K562 (cell line): Measurements from ENCODE around the gene TENM4. TPM values are rescaled to one million over a fixed set of nuclear protein-coding genes. Genes with fewer than 3 reads are reported as not detected.

Source experiments
- ATAC-seq: fragments of 200-7000 bp; cut with Tn5 transposase; 3 replicates; pipeline ENCODE4 v1.9.1; 2020; ENCODE audit warnings: moderate library complexity
- BruUV-seq: library from RNA; stranded (reverse); fragments of 400-500 nt; replicated peaks from 2 replicates; lab custom pipeline; 2021; lab: Mats Ljungman, UMichigan
- CTCF ChIA-PET: fragments of 300-600 bp; formaldehyde crosslinking; extraction: SDS; loops from one replicate; lab custom pipeline; 2021; ENCODE audit warnings: low intra/inter-chr PET ratio; lab: Yijun Ruan, JAX
- POLR2A ChIA-PET: fragments of 300-600, 350-650 bp; sonication (Branson Sonifier 250); formaldehyde crosslinking; extraction: SDS; loops from one replicate; lab custom pipeline; 2021; ENCODE audit warnings: antibody characterized with exemption, inconsistent platforms; lab: Yijun Ruan, JAX
- DNase-seq, 4 experiments: peaks; one replicate each; pipeline versions ENCODE4 v3.0.0 to v3.0.0-alpha.2; 2011 to 2018; ENCODE audit warnings: low spot score in 3 of 4, mixed read lengths in 3 of 4; ENCODE audit errors: extremely low read depth in 1 of 4
- FAIRE-seq: peaks from 2 replicates; lab custom pipeline; 2011; peaks lifted over from hg19 to GRCh38; lab: Jason Lieb, UNC
- H2AFZ ChIP-seq: 2 replicates; pipeline ENCODE4 v1.6.0; 2011; ENCODE audit warnings: low read depth, low read length, control low read depth, inconsistent platforms
- H3K27ac ChIP-seq: fragments of 200-600 bp; 3 replicates; pipeline ENCODE4 v1.8.0; 2011; ENCODE audit warnings: low read depth, mild to moderate bottlenecking, control low read depth, inconsistent platforms, low read length, moderate library complexity, mixed read lengths; ENCODE audit errors: extremely low read depth
- H3K27me3 ChIP-seq, 2 experiments: fragments of 300-600 bp in 1 of 2; 2 replicates in 1 of 2; 3 replicates in 1 of 2; pipeline versions ENCODE4 v1.6.0 to v1.8.0; 2011; ENCODE audit warnings: inconsistent platforms in 2 of 2, low read length in 2 of 2, mild to moderate bottlenecking in 1 of 2, mixed read lengths in 1 of 2, moderate library complexity in 1 of 2; ENCODE audit not compliant: control insufficient read depth in 2 of 2, insufficient read depth in 2 of 2
- H3K36me3 ChIP-seq: fragments of 300-600 bp; 3 replicates; pipeline ENCODE4 v1.8.0; 2011; ENCODE audit warnings: mild to moderate bottlenecking, low read length, inconsistent platforms; ENCODE audit not compliant: control insufficient read depth, insufficient read depth
- H3K4me1 ChIP-seq, 2 experiments: fragments of 200-600 bp in 1 of 2; replicated peaks in 1 of 2; 2 replicates in 1 of 2; 3 replicates in 1 of 2; pipeline versions ENCODE4 v1.5.1 to v1.8.0; 2011; ENCODE audit warnings: inconsistent platforms in 2 of 2, low read length in 2 of 2, mild to moderate bottlenecking in 1 of 2, mixed read lengths in 1 of 2, moderate library complexity in 1 of 2; ENCODE audit not compliant: control insufficient read depth in 2 of 2, insufficient read depth in 2 of 2
- H3K4me2 ChIP-seq: 2 replicates; pipeline ENCODE4 v1.6.1; 2011; ENCODE audit warnings: low read length, control low read depth, inconsistent platforms, mixed read lengths; ENCODE audit not compliant: insufficient read depth
- H3K4me3 ChIP-seq: fragments of 200-600 bp; sonication (generic), shearing (Covaris generic); 2 replicates; pipeline ENCODE4 v1.5.1; 2016; ENCODE audit warnings: control low read depth, inconsistent platforms
- H3K79me2 ChIP-seq: fragments of 200-600 bp; 3 replicates; pipeline ENCODE4 v1.8.0; 2011; ENCODE audit warnings: low read length, inconsistent platforms; ENCODE audit not compliant: control insufficient read depth, insufficient read depth
- H3K9ac ChIP-seq, 2 experiments: 2 replicates each; pipeline versions ENCODE4 v1.6.0 to v1.6.1; 2011; ENCODE audit warnings: low read depth in 2 of 2, low read length in 2 of 2, control low read depth in 1 of 2, inconsistent platforms in 1 of 2, mild to moderate bottlenecking in 1 of 2, mixed read lengths in 1 of 2; ENCODE audit not compliant: insufficient read depth in 1 of 2
- H3K9me1 ChIP-seq: one replicate; pipeline ENCODE4 v1.6.0; 2011; ENCODE audit warnings: inconsistent platforms, mild to moderate bottlenecking, low read length, moderate library complexity; ENCODE audit not compliant: control insufficient read depth, insufficient read depth
- H3K9me3 ChIP-seq: replicated peaks from 2 replicates; pipeline ENCODE4 v1.5.1; 2011; ENCODE audit warnings: low read depth, low read length, inconsistent platforms; ENCODE audit not compliant: control insufficient read depth, insufficient read depth
- H4K20me1 ChIP-seq: replicated peaks from 2 replicates; pipeline ENCODE4 v1.6.1; 2011; ENCODE audit warnings: low read length, inconsistent platforms, mixed read lengths; ENCODE audit not compliant: control insufficient read depth, insufficient read depth
- ILF3 ChIP-seq: fragments of 450-650 bp; IDR thresholded peaks from 2 replicates; pipeline ENCODE4 v1.6.1; 2018; ENCODE audit warnings: antibody characterized with exemption, mild to moderate bottlenecking, moderate library complexity, borderline replicate concordance
- PCBP2 ChIP-seq: fragments of 200-400 bp; formaldehyde crosslinking; IDR thresholded peaks from 2 replicates; pipeline ENCODE4 v1.6.1; 2018; ENCODE audit warnings: low read length, low read depth, mild to moderate bottlenecking, moderate library complexity; ENCODE audit not compliant: poor library complexity, severe bottlenecking
- PYGO2 ChIP-seq: fragments of 450-650 bp; IDR thresholded peaks from 2 replicates; pipeline ENCODE4 v1.6.1; 2016; ENCODE audit warnings: mild to moderate bottlenecking, missing genetic modification characterization, moderate library complexity, missing compliant biosample characterization
- RAD21 ChIP-seq, 2 experiments: fragments of 250-450 bp in 1 of 2; fragments of 450-650 bp in 1 of 2; sonication (Bioruptor Pico) in 1 of 2; formaldehyde crosslinking in 1 of 2; IDR thresholded peaks in 1 of 2; conservative IDR thresholded peaks in 1 of 2; 2 replicates each; pipeline versions ENCODE4 v1.4.0 to v1.8.0; 2020 to 2022; ENCODE audit warnings: mild to moderate bottlenecking in 2 of 2, moderate library complexity in 1 of 2
- RB1 ChIP-seq: fragments of 450-650 bp; IDR thresholded peaks from 2 replicates; pipeline ENCODE4 v1.6.1; 2017; ENCODE audit warnings: low read depth, mild to moderate bottlenecking
- SMC3 ChIP-seq: conservative IDR thresholded peaks from 2 replicates; pipeline ENCODE4 v1.6.1; 2011; ENCODE audit warnings: low read depth, low read length, improper control_type of control experiment; ENCODE audit not compliant: insufficient read depth
- ZNF408 ChIP-seq: fragments of 250-450 bp; sonication (Bioruptor Pico); IDR thresholded peaks from 2 replicates; pipeline ENCODE4 v1.4.0; 2020; ENCODE audit warnings: low read depth, mild to moderate bottlenecking, moderate library complexity
- ZNF668 ChIP-seq: fragments of 250-450 bp; sonication (Bioruptor Pico); IDR thresholded peaks from 2 replicates; pipeline ENCODE4 v1.8.0; 2022; ENCODE audit warnings: mild to moderate bottlenecking, inconsistent platforms
- WGBS: fragments of 100-300 bp; shearing (Covaris generic); methylation state at CpG from one replicate; pipeline ENCODE4 v1.1.6; 2016; ENCODE audit warnings: low coverage, mixed read lengths; ENCODE audit not compliant: insufficient coverage; ENCODE audit errors: missing lambda C conversion rate; 5-methylcytosine and 5-hydroxymethylcytosine counted together
- in situ Hi-C: fragments of 300-500 bp; cut with MboI; formaldehyde crosslinking; loops from 4 replicates; pipeline ENCODE4 v1.15.0; 2018; ENCODE audit warnings: inconsistent platforms, mixed read lengths
- intact Hi-C: fragments of 100-400 bp; cut with micrococcal nuclease; formaldehyde crosslinking; loops from 2 replicates; pipeline ENCODE4 v1.14.2; 2022
- polyA plus RNA-seq, 8 experiments: library from polyadenylated mRNA; depleted of rRNA in 4 of 8; stranded (reverse) in 5 of 8; unstranded in 3 of 8; fragments of >200 nt; fragmentation: Nextera tagmentation in 2 of 8; fragmentation: Illumina TruSeq in 1 of 8; extraction: Ambion mirVana in 2 of 8; extraction: Trizol in 1 of 8; gene quantifications; 2 replicates each; pipeline versions ENCODE4 v1.2.1 to v1.2.3, GENCODE V29; 2011 to 2014; ENCODE audit warnings: inconsistent platforms in 1 of 8, missing spikeins in 1 of 8
- total RNA-seq, 7 experiments: library from RNA; depleted of rRNA in 6 of 7; stranded (reverse); fragments of >200 nt in 6 of 7; fragmentation: Illumina TruSeq in 2 of 7; extraction: Trizol in 2 of 7; gene quantifications; 2 replicates each; pipeline versions ENCODE4 v1.2.1 to v1.2.3, GENCODE V29; 2011 to 2021; ENCODE audit warnings: low replicate concordance in 1 of 7
- TF ChIP-seq, protein P1 (sequence below), 3 experiments: IDR thresholded peaks in 2 of 3; conservative IDR thresholded peaks in 1 of 3; 2 replicates each; pipeline ENCODE4 v1.5.1; 2011 to 2012; ENCODE audit warnings: low read length in 3 of 3, mild to moderate bottlenecking in 3 of 3, control low read depth in 2 of 3, improper control_type of control experiment in 1 of 3, inconsistent platforms in 1 of 3, low read depth in 1 of 3, mixed read lengths in 1 of 3, moderate library complexity in 1 of 3; ENCODE audit not compliant: insufficient read depth in 2 of 3

Gene TENM4
- total and polyA plus RNA-seq, 9 of the 15 experiments (the other 6 are each of a cell fraction or from before 2014, with no cell fraction given) = 0.16 TPM; not detected in 8

DNA sequence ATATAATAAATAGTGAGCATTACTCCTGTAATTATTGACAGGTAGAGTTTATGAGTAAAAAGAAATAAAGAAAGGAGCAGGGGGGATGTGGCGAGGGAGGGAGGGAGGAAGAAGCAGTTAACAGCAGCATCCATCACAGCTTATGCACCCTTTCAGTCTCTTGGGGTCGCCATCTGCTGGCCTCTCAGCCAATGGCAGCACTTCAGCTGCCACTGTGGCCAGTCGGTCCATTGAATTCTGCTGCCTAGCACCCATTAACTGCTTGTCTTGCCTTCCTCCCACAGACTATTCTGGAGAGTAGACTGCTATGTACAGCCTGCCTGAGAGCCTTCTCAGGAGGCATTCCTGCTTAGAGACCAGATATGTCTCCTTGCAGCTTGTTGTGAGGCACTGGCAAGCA is 388.3 kb downstream of the TENM4 start:
- peak; percentile 76 for ATAC-seq
- POLR2A ChIA-PET = interaction anchor here (0.7 kb wide), 1 partner anchor 170 kb away, joined by 3 read pairs; no protein-coding TSS in a partner anchor
- TF ChIP-seq PYGO2 (tag) = no peak
- TF ChIP-seq, protein P1, sequence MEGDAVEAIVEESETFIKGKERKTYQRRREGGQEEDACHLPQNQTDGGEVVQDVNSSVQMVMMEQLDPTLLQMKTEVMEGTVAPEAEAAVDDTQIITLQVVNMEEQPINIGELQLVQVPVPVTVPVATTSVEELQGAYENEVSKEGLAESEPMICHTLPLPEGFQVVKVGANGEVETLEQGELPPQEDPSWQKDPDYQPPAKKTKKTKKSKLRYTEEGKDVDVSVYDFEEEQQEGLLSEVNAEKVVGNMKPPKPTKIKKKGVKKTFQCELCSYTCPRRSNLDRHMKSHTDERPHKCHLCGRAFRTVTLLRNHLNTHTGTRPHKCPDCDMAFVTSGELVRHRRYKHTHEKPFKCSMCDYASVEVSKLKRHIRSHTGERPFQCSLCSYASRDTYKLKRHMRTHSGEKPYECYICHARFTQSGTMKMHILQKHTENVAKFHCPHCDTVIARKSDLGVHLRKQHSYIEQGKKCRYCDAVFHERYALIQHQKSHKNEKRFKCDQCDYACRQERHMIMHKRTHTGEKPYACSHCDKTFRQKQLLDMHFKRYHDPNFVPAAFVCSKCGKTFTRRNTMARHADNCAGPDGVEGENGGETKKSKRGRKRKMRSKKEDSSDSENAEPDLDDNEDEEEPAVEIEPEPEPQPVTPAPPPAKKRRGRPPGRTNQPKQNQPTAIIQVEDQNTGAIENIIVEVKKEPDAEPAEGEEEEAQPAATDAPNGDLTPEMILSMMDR (IDR thresholded peaks at IDR 0.05 in 2 of 3, conservative IDR thresholded peaks at IDR 0.05 in 1 of 3; ENCODE audit: insufficient read depth in 2 of 3, low read depth in 1 of 3, low read length in 3 of 3) = 0 out of 6 replicates have a peak, but pooled peaks of 2 of the 3 experiments have one; percentile 12 to 27
- no peak for TF ChIP-seq ZNF668 (CRISPR knock-in tag)
- TF ChIP-seq RB1 = no peak
- TF ChIP-seq SMC3 = 0 out of 2 replicates have a peak, but pooled peaks have one; percentile 6
- no peak for TF ChIP-seq PCBP2
- TF ChIP-seq ILF3 = no peak
- TF ChIP-seq ZNF408 (CRISPR knock-in tag) = no peak
- TF ChIP-seq RAD21 (CRISPR knock-in tag; conservative IDR thresholded peaks at IDR 0.05 in 1 of 2, IDR thresholded peaks at IDR 0.05 in 1 of 2) = 0 out of 4 replicates have a peak, but pooled peaks of 1 of the 2 experiments have one; percentile 22
- TF ChIP-seq, all 486 proteins: peak for 3
- H3K79me2 ChIP-seq = no peaks in the 10 kb centered on the region
- BruUV-seq = no TSS peak
- no peaks in the 10 kb centered on the region for H4K20me1 ChIP-seq
- WGBS = 9% methylated on average over 3 of the region's 3 CpGs
- H3K4me2 ChIP-seq = no peak overlapping the region
- no peak overlapping the region for H2AFZ ChIP-seq
- H3K27ac ChIP-seq = no peak overlapping the region
- CTCF ChIA-PET = no interaction called here
- intact Hi-C loops = no loop called here
- no peaks in the 10 kb centered on the region for H3K9me3 ChIP-seq
- H3K36me3 ChIP-seq = no peaks in the 10 kb centered on the region
- H3K27me3 ChIP-seq = peaks cover 0 to 3% of the 10 kb centered on the region in 2 experiments; a peak in 1 of 5 replicates
- FAIRE-seq = no peak
- H3K9me1 ChIP-seq = no peaks in the 10 kb centered on the region
- in situ Hi-C loops = no loop called here
- H3K4me1 ChIP-seq = no peaks in the 10 kb centered on the region
- H3K4me3 ChIP-seq = no peak overlapping the region
- no peak overlapping the region for H3K9ac ChIP-seq
- DNase-seq = peak; percentile 8 to 35 (median 23)
